Stimulated activated CD8-positive, alpha-beta memory T cell treated with anti-CD3 and anti-CD28 coated beads, Interleukin-4, amount 100 ng/mL, for 24 hours (primary cell): ENCODE measurements around the gene FXYD5.
"Not testable (repeated sequence)": the region's sequence is repeated elsewhere in the genome, so short reads cannot be mapped to it uniquely, and the experiment has no call there.

ENCODE experiments used
- DNase-seq: peaks from one replicate; pipeline ENCODE4 v3.0.0-alpha.2; 2020; ENCODE audit warnings: low read depth

The FXYD5 gene

DNA sequence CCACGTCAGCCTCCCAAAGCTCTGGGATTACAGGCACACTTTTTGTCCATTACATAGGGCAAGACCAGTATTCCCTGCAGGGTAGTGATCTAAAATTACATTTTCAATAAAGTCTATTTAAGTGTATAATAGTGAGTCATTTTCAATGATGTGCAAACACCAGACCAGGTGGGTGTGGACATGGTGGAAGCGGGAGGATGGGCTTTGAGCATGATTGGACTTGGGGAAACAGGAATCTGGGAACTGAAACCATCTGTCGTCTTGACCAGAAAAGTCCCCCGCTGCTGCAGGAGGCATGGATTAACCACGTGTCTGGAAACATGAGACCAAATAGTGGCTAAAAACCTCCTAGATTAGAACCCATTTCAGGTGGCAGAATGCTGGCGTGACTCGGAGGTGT lies 34.0 kb upstream of the FXYD5 start:
- no peak for DNase-seq

DNA sequence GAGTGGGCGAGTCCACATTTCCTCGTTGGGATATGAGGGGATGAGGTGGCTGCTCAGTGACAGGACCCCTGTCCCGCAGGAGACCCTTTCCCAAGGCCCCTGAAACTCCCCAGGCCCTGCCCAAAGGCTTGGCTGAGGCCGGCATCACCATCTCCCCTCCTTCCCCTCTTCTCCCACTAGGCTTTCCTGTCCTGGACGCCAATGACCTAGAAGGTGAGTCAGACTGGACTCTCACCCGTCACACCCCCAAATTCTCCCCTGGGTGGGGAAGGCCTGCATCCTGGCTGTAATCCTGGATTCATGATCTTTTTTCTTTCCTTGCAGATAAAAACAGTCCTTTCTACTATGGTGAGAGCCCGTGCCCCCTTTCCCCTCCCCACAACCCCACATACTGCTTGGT lies 33.6 kb upstream of the FXYD5 start:
- no peak for DNase-seq

GRCh38 chr19:35122687-35123551 lies 31.6 kb upstream of the FXYD5 start:
- DNase-seq, result no peak

DNA sequence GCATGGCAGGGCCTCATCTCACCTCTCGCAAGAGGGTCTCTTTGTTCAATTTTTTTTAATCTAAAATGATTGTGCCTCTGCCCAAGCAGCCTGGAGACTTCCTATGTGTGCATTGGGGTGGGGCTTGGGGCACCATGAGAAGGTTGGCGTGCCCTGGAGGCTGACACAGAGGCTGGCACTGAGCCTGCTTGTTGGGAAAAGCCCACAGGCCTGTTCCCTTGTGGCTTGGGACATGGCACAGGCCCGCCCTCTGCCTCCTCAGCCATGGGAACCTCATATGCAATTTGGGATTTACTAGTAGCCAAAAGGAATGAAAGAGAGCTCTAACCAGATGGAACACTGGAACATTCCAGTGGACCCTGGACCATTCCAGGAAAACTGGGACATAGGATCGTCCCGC lies 31.0 kb upstream of the FXYD5 start:
- no peak for DNase-seq

DNA sequence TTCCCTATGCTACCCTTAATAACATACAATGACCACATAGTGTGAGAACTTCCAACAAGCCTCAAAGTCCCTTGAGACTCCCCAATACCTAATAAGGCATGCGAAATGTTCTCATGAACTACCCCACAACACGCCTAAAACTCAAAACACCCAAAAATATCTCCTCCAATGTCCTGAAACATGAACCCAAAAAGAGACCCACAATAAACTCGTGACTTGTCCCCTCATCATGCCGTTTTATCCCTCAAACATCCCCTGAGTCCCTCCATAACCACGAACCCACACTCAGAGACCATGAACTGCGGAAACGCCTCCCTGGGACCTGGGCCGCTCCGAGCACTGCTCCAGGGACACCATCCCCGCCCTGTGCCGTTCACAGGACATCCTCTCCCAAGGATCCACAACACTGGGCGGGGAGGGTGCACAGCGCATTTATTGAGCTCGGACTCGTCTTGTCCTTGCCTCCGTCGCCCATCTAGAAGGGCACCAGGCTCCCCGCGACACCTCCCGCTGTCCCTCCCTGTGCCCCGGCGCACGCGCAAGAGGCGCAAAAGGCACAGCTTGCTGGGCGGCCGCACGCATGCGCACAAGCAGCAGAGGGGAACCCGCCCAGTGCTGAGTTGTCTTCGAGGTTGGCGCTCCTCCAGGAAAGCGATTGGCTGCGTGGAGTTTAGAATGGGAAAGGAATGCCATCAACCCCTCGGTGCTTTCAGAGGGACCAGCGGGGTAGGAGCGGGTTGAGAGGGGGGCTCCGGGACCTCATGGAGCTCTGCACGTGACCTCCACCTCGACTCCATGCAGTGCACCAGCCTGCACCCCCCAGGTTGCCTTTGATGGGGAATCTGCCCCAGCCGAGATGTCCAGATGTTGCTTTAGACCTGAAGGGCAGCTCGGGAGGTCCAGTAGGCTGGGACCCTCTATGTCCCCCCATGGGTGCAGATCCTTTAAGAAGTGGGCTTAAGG lies 30.2 kb upstream of the FXYD5 start:
- peak; percentile 80 for DNase-seq

DNA sequence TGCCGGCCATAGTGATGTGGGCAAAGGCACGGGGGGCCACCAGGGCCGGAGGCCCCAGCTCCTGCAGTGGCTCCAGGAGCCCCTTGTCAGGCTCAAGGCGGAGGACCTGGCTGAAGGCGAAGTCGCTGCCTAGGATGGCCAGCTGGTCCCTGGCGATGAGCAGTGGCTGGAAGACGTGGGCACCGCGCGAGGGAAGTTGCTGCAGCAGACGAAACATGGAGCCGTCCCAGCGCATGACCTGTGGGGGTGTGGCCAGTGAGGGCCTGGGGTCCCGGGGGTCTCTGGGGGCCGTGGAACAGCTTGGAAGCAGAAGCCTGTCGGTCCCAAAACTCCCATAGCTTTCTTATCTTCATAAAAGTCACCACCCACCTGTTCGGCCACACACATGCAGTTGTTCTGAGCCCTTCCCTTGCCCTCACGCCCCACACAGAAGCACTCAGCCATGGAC lies 29.2 kb upstream of the FXYD5 start:
- no peak for DNase-seq

- DNase-seq, result no peak
Measured at GRCh38 chr19:35125749-35126623, 28.5 kb upstream of the FXYD5 start.

- no peak for DNase-seq
Measured at GRCh38 chr19:35126624-35126959, 27.9 kb upstream of the FXYD5 start.

GRCh38 chr19:35127871-35128270 lies 26.7 kb upstream of the FXYD5 start:
- no peak for DNase-seq

DNA sequence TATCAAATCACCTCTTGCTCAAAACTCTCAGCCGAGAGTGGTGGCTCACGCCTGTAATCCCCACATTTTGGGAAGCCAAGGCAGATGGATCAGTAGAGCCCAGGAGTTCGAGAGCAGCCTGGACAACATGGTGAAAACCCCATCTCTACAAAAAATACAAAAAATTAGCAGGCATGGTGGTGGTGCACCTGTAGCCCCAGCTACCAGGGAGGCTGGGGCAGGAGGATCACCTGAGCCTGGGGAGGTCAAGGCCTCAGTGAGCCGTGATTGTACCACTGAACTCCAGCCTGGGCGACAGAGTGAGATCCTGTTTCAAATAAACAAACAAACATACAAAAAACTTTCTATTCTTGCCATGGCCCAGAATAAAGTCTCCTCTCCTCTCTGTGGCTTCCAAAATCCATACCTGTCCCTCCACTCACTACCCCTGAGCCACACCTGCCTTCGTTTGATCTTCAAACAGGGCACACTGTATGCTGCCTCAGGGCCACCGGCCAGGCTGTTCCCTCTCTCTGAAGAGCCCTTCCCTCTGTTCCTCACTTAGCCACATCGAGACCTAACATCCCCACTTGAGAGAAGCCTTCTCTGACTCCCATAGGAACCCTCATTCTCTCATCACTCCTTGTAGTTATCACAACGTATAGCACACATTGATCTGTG lies 26.0 kb upstream of the FXYD5 start:
- no peak for DNase-seq

DNA sequence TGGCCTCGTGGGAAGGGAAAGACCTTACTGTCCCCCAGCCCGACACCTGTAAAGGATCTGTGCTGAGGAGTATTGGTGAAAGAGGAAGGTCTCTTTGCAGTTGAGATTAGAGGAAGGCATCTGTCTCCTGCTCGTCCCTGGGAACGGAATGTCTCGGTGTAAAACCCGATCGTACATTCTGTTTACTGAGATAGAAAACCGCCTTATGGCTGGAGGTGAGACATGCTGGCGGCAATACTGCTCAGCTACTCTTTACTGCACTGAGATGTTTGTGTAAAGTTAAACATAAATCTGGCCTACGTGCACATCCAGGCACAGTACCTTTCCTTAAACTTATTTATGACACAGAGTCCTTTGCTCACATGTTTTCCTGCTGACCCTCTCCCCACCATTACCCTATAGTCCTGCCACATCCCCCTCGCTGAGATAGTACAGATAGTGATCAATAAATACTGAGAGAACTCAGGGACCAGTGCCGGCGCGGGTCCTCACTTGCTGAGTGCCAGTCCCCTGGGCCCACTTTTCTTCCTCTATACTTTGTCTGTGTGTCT lies 24.7 kb upstream of the FXYD5 start:
- not testable (repeated sequence) for DNase-seq

GRCh38 chr19:35130761-35131720 lies 23.5 kb upstream of the FXYD5 start:
- DNase-seq, result no peak

GRCh38 chr19:35132254-35132653 lies 22.3 kb upstream of the FXYD5 start:
- DNase-seq, result no peak

GRCh38 chr19:35133826-35134225 lies 20.7 kb upstream of the FXYD5 start:
- no peak for DNase-seq

DNA sequence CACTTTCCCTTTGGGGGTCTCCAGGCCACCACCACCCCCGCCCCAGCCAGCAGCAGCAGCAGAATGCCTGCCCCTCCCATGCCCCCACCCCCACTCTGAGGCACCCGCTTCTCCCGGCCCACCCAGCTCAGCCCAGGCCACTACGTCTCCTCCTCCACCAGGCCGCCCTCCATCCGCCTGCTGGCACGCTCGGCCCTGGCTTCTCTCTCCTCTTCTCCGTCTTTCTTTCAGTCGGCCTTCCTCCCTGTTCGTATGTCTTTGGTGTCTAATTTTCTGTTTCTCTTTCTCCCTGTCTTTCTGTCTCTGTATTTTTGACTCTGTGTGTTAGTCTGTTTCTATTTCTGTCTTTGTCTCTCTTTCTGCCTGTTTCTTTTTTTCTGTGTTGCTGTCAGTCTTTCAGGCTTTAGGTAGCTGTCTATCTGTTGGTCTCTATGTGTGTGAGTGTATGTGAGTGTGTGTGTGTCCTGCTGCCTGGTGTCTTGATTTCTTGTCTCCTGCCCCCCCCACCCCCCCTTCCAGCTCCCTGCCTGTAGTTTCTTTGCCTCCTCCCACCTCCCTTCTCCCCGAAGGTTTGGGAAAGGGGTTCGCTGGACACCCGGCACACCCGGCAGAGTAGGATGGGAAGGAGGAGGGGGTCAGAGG lies 19.8 kb upstream of the FXYD5 start, which contains the start of gene LGI4:
TSS of gene LGI4 (minus strand) at position 459 of the 642 bp plus-strand sequence. CDS start at position 80, 379 bp downstream.
- DNase-seq, result no peak

DNA sequence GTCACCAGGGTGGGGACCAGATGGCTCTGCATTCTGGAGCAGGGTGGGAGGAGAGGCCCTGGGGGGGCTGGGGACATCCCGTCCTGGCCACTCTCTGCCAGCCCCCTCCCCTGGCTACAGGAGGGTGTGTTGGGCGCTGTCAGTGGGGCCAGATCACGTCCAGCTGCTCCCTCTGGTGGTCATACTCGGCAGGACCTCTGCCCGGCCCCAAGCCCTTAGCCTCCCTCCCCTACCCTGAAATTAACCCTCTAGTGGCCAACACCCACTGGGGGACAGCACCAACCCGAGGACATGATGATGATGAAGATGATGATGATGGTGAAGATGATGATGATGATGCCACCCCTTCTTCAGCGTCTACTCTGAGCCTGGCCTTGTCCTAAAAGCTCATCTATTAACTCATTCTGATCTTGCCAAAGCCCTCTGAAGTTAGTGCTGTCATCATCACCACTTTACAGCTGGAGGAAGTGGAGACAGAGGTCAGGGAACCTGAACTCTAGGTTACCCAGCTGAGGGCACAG lies 19.1 kb upstream of the FXYD5 start:
- peak; percentile 47 for DNase-seq

DNA sequence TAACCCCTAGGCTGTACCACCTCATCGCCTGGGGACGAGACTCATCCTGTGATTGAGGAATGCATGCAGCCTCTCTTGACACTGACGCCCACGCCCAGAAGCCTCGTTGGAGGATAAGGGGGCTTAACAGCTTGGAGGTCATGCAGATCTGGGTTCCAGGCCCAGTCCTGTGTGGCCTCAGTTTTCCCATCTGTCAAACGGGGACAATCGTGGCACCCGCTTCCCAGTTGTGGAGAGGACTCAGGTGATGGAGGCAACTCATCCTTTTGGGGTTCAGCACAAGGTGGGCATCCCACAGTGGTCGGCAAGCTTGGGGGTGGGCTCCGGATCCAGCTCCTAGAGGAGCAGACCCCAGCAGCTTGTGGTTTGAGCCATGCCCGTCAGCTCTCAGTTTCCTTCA lies 18.3 kb upstream of the FXYD5 start:
- DNase-seq, result no peak

DNA sequence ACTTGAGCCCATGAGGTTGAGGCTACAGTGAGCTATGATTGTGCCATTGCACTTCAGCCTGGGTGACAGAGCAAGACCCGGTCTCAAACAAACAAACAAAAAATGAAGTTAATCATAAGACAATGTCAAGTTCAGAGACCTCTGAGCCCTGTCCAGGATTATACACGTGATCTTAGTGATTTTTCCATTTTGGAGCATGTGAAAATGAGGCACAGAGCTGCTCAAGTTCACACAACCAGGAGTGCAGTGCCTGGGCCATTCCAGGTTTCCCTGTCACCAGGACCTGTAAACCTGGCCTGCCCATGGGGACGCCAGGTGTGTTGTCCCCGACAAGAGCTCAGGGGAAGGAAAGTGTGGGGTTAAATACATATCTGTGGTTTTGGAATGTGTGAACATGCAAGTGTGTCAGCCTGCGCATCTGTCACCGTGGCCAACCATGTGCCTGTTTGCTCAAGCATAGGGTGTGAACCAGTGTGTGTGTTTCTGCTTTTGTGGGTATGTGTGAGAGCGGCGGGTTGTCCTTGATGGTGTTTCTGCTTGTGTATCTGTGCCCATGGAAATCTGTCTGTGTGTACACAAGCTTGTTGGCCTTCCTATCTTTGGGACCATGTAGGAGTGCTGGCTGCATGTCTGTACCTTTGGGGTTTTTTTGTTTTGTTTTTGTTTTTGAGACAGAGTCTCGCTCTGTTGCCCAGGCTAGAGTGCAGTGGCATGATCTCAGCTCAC lies 17.4 kb upstream of the FXYD5 start:
- no peak for DNase-seq
